Nephron (organoid): ENCODE measurements around the gene MCF2L.
A peak's percentile ranks its signal among the peaks of the same experiment; 100 is the strongest.

ENCODE experiments used
- H3K27ac Mint-ChIP-seq, 3 experiments: 2 replicates each; pipeline ENCODE4 v1.8.0; 2020; ENCODE audit warnings: mixed read lengths in 3 of 3, mild to moderate bottlenecking in 2 of 3, moderate library complexity in 1 of 3
- H3K27me3 Mint-ChIP-seq: 2 replicates; pipeline ENCODE4 v1.8.0; 2021; ENCODE audit warnings: low read depth, mild to moderate bottlenecking, moderate library complexity, mixed read lengths
- H3K36me3 Mint-ChIP-seq: 2 replicates; pipeline ENCODE4 v1.8.0; 2020; ENCODE audit warnings: low read depth, mixed read lengths
- H3K4me1 Mint-ChIP-seq: 2 replicates; pipeline ENCODE4 v1.8.0; 2020; ENCODE audit warnings: mixed read lengths
- H3K4me3 Mint-ChIP-seq, 3 experiments: 2 replicates each; pipeline ENCODE4 v1.8.0; 2020; ENCODE audit warnings: mild to moderate bottlenecking in 3 of 3, mixed read lengths in 3 of 3, moderate library complexity in 2 of 3
- H3K9me3 Mint-ChIP-seq: 2 replicates; pipeline ENCODE4 v1.8.0; 2020; ENCODE audit warnings: mixed read lengths
- TF ChIP-seq, protein P1 (sequence below), 3 experiments: fragments of 200-600 bp; sonication (generic); IDR thresholded peaks; one replicate each; pipeline ENCODE4 v1.5.0; 2021; ENCODE audit warnings: antibody characterized with exemption in 3 of 3; ENCODE audit not compliant: unreplicated experiment in 3 of 3

The MCF2L gene

DNA sequence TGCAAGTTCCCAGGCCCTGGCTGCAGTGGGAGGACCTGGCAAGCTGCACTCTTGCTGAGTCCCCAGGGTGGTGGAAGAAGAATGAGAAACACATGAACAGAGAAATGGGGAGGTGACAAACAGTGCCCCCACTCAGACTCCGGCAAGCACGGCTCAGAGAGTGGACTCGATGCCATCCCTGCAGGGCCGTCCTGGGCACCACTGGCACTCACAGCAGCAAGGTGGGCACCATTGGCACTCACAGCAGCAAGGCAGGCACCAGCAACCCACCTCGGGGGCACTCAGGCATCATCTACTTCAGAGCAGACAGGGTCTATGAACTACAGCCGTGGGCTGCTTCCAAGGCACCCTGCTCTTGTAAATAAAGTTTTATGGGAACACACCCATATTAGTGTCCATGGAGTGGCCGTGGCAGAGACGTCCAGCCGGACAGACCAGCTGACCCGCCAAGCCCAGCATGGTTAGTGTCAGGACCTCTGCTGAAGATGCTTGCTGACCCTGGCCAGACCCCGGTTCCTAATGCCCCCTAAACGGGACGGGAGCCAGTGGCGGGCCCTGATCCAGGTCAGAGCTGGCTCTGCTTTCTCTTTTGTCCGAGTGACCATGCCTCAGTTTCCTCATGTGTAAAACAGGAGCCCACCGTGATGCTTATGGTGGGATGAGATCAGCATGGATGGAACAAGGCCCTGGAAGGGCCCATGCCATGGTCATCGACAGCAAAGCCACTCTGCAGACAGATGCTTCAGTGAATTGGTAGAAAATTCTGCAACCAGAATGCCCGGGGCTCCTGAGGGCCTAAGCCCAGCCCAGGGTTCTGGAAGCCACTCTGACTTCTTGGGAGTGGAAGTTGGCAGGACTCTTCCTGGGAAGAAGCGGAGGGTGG, 151.5 kb downstream of the MCF2L start:
- TF ChIP-seq, protein P1, sequence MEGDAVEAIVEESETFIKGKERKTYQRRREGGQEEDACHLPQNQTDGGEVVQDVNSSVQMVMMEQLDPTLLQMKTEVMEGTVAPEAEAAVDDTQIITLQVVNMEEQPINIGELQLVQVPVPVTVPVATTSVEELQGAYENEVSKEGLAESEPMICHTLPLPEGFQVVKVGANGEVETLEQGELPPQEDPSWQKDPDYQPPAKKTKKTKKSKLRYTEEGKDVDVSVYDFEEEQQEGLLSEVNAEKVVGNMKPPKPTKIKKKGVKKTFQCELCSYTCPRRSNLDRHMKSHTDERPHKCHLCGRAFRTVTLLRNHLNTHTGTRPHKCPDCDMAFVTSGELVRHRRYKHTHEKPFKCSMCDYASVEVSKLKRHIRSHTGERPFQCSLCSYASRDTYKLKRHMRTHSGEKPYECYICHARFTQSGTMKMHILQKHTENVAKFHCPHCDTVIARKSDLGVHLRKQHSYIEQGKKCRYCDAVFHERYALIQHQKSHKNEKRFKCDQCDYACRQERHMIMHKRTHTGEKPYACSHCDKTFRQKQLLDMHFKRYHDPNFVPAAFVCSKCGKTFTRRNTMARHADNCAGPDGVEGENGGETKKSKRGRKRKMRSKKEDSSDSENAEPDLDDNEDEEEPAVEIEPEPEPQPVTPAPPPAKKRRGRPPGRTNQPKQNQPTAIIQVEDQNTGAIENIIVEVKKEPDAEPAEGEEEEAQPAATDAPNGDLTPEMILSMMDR (IDR thresholded peaks at IDR 0.05; ENCODE audit: unreplicated experiment in 3 of 3), result no peak
- peaks cover 12% of the 10 kb centered on the region for H3K4me1 Mint-ChIP-seq
- H3K4me3 Mint-ChIP-seq, result no peak overlapping the region
- H3K36me3 Mint-ChIP-seq, result no peaks in the 10 kb centered on the region
- H3K27ac Mint-ChIP-seq, result no peak overlapping the region
- H3K9me3 Mint-ChIP-seq, result no peaks in the 10 kb centered on the region
- peaks cover 26% of the 10 kb centered on the region for H3K27me3 Mint-ChIP-seq

GRCh38 chr13:113121183-113121927, 152.3 kb downstream of the MCF2L start:
- TF ChIP-seq, protein P1 (IDR thresholded peaks at IDR 0.05; ENCODE audit: unreplicated experiment in 3 of 3), result no peak
- H3K27ac Mint-ChIP-seq, result no peak overlapping the region
- no peak overlapping the region for H3K4me3 Mint-ChIP-seq
- H3K4me1 Mint-ChIP-seq, result peaks cover 12% of the 10 kb centered on the region
- no peaks in the 10 kb centered on the region for H3K36me3 Mint-ChIP-seq
- H3K9me3 Mint-ChIP-seq, result no peaks in the 10 kb centered on the region
- H3K27me3 Mint-ChIP-seq, result peaks cover 30% of the 10 kb centered on the region

DNA sequence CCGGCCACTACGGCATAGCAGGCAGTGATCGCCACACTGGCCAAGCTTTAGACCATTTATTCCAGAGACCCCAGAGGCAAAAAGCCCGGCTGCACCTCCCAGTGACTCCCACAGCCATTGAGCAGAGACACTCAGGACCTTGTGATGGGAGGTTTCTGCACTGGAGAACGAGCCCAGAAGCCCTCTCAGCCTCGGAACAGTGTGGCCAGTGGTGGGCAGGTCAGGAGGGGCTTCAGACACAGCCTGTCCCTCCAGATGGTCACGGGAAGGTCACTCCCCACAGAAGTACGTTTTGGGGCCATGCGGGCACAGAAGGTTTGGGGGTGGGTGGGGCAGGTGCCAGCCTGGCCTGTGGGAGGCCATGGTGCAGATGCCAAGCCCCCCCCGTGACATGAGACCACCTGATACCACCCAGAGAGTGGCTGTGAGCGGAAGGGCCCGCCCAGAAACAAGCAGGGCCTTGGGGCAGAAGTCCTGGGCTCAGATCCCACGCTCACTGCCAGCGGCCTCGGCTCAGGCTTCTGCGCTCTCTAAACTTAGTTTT, 153.0 kb downstream of the MCF2L start:
- Mint-ChIP-seq H3K27me3 (peaks cover 30% of the 10 kb centered on the region), H3K27ac (peak overlapping the region; percentile 48 to 86 (median 80)), H3K4me3 (peak overlapping the region in 1 of 3 experiments; percentile 75), H3K36me3 (no peaks in the 10 kb centered on the region), H3K4me1 (peaks cover 12% of the 10 kb centered on the region), H3K9me3 (no peaks in the 10 kb centered on the region)
- TF ChIP-seq, protein P1 (IDR thresholded peaks at IDR 0.05; ENCODE audit: unreplicated experiment in 3 of 3), result no peak

DNA sequence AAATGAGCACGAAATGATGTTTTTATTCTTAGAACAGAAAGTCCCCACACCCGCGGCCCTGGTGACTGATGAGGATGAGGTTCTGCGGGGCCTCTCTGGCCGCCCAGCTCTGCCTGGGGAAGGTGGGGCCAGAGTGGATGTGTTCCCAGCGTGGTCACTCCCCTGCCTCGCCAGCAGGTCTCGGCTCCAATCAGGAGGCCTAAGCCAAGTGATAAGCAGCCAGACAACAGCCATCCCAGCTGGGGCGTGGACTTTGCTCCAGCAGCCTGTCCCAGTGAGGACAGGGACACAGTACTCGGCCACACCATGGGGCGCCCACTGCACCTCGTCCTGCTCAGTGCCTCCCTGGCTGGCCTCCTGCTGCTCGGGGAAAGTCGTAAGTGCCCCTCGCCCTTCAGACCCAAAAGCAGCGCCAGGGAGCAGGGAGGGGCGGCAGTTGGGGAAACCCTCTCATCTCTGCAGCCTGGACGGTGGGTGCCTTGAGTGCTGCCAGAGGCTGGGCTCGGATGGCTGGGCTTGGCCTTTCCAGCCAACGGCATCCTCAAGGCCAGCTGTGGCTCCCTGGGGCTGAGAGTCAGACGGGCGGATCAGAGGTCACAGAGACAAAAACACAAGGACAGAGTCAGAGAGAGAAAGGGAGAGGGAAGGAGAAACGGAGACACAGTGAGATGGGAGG, 153.7 kb downstream of the MCF2L start, which contains the start of gene F10:
TSS of gene F10 (plus strand) at position 250 of the 676 bp plus-strand sequence. CDS start at position 307, 57 bp downstream.
- no peaks in the 10 kb centered on the region for H3K9me3 Mint-ChIP-seq
- H3K36me3 Mint-ChIP-seq, result no peaks in the 10 kb centered on the region
- H3K4me3 Mint-ChIP-seq, result peak within 1 kb of the TSS; percentile 44 to 75 (median 74)
- H3K27me3 Mint-ChIP-seq, result peaks cover 30% of the 10 kb centered on the region
- peaks cover 12% of the 10 kb centered on the region for H3K4me1 Mint-ChIP-seq
- TF ChIP-seq, protein P1 (IDR thresholded peaks at IDR 0.05; ENCODE audit: unreplicated experiment in 3 of 3), result peak in 1 of 3 experiments; percentile 21
- peak within 1 kb of the TSS; percentile 48 to 86 (median 80) for H3K27ac Mint-ChIP-seq

DNA sequence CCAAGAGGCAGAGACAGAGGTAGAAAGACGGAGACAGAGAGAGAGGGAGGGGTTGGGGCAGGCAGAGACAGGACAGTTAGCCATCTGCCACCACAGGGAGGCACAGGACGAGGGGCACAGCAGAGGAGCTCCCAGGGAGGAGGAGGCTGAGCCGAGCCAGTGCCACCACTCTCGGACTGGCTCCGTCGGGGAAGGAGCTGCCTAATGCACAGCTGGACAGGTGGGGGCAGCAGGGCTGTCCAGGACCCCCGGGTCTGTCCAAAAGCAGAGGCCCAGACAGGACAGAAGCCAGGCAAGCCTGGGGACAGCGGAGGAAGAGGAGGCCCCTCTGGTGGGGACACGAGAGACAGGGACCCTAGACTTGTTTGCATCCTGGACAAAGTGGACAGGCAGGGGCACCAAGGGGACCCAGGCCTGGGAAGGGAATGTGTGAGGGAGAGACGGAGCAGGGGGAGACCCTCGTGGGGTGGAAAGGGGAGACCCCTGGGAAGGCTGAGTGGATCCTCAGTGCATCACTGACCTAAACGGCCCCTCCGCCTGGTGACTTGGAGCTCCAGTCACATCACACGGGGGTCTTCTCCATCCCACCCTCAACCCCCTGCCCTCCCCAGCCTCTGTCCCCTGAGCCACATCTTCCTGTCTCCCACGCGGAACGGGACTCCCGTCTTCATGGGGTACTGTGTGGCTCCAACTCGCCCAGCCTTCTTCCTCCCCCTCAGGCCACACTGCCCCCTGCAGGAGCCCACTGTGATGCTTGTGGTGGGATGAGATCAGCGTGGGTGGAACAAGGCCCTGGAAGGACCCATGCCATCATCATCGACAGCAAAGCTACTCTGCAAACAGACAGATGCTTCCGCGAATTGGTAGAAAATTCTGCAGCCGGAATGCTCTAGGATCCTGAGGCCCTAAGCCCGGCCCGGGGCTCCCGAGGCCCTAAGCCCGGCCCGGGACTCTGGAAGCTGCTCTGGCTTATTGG, 154.5 kb downstream of the MCF2L start:
- TF ChIP-seq, protein P1 (IDR thresholded peaks at IDR 0.05; ENCODE audit: unreplicated experiment in 3 of 3), result no peak
- Mint-ChIP-seq H3K27ac (peak overlapping the region in 2 of 3 experiments; percentile 31 to 86), H3K4me1 (peaks cover 12% of the 10 kb centered on the region), H3K27me3 (peaks cover 30% of the 10 kb centered on the region), H3K36me3 (no peaks in the 10 kb centered on the region), H3K9me3 (no peaks in the 10 kb centered on the region), H3K4me3 (peak overlapping the region in 2 of 3 experiments; percentile 44 to 74)
